ENCODE measurements around the gene HDAC4. TPM values are rescaled to one million over a fixed set of nuclear protein-coding genes. Genes with fewer than 3 reads are reported as not detected.

The HDAC4 gene
- total and polyA plus RNA-seq, 2 of the 8 experiments (the other 6 are each of a cell fraction or from before 2014, with no cell fraction given), result 15.4 to 31.5 TPM

GRCh38 chr2:239015218-239015900 lies 385.5 kb downstream of the HDAC4 start:
- H3K23ac ChIP-seq (ENCODE audit: insufficient read length), result no peak overlapping the region
- no peak overlapping the region for H3K4me2 ChIP-seq (ENCODE audit: insufficient read depth in 1 of 2, low read depth in 2 of 2, low read length in 2 of 2)
- no peaks in the 10 kb centered on the region for H3K79me2 ChIP-seq (ENCODE audit: control insufficient read depth in 1 of 2, insufficient read depth in 2 of 2, low read length in 2 of 2)
- H2AFZ ChIP-seq (ENCODE audit: low read length), result no peak overlapping the region
- H3K79me1 ChIP-seq (ENCODE audit: low read depth, low read length), result no peaks in the 10 kb centered on the region
- H3K27me3 ChIP-seq (replicated peaks in 1 of 4; ENCODE audit: control insufficient read depth in 3 of 4, extremely low read depth in 1 of 4, insufficient read depth in 3 of 4, low read length in 3 of 4), result no peaks in the 10 kb centered on the region
- H3K27ac ChIP-seq (ENCODE audit: low read depth, low read length), result no peak overlapping the region
- TF ChIP-seq CHD2 (IDR thresholded peaks at IDR 0.05; ENCODE audit: low read length) (no peak), TCF12 (IDR thresholded peaks at IDR 0.05; ENCODE audit: low read depth, low read length) (no peak), BCL11A (IDR thresholded peaks at IDR 0.05; ENCODE audit: low read depth in 2 of 2, low read length in 2 of 2) (no peak), GABPA (IDR thresholded peaks at IDR 0.05; ENCODE audit: borderline replicate concordance, insufficient read depth, low read length) (no peak), KDM4A (IDR thresholded peaks at IDR 0.05; ENCODE audit: low read depth, low read length, severe bottlenecking) (no peak), YY1 (IDR thresholded peaks at IDR 0.05; ENCODE audit: low read depth, low read length) (no peak), CEBPB (IDR thresholded peaks at IDR 0.05; ENCODE audit: low read depth, low read length) (no peak), RXRA (IDR thresholded peaks at IDR 0.05; ENCODE audit: insufficient read depth, low read depth, low read length) (no peak)
- H3K4me3 ChIP-seq (ENCODE audit: extremely low read depth in 1 of 4, insufficient read depth in 2 of 4, low read depth in 3 of 4, low read length in 4 of 4), result no peak overlapping the region
- H4K91ac ChIP-seq (replicated peaks; ENCODE audit: insufficient read length, low read length), result no peak overlapping the region
- no peak for FAIRE-seq
- 89% methylated on average over 20 of the region's 25 CpGs; no CpG with 5 or more reads in 1 of the 2 experiments for WGBS, 2 experiments (ENCODE audit: extremely low coverage in 1 of 2, insufficient coverage in 1 of 2, insufficient read length in 1 of 2, insufficient replicate concordance in 2 of 2, low coverage in 1 of 2, low lambda C conversion rate in 2 of 2, missing lambda C conversion rate in 1 of 2)
- no peak overlapping the region for H3K9ac ChIP-seq (replicated peaks in 1 of 4; ENCODE audit: extremely low read depth in 1 of 4, low read depth in 3 of 4, low read length in 3 of 4)
- POLR2A ChIA-PET (ENCODE audit: partially characterized antibody), result no interaction called here
- no peaks in the 10 kb centered on the region for H4K20me1 ChIP-seq (replicated peaks in 1 of 2; ENCODE audit: control insufficient read depth in 1 of 2, insufficient read depth in 2 of 2, low read length in 2 of 2)
- H2BK20ac ChIP-seq (ENCODE audit: low read length), result no peak overlapping the region
- H3K56ac ChIP-seq (replicated peaks; ENCODE audit: insufficient read length, low read depth, low read length), result no peak overlapping the region
- no peaks in the 10 kb centered on the region for H3K23me2 ChIP-seq (ENCODE audit: low read depth, low read length)
- CTCF ChIA-PET (ENCODE audit: partially characterized antibody), result no interaction called here
- no peak for DNase-seq (ENCODE audit: low read depth in 1 of 2, low spot score in 2 of 2)
- no peak overlapping the region for H3K14ac ChIP-seq (ENCODE audit: insufficient read length)
- no peak overlapping the region for H2BK5ac ChIP-seq (ENCODE audit: low read depth, low read length)
- H2BK15ac ChIP-seq (ENCODE audit: low read length), result no peak overlapping the region
- H3K18ac ChIP-seq (ENCODE audit: extremely low read depth, low read length), result no peak overlapping the region
- H3K4ac ChIP-seq (replicated peaks; ENCODE audit: insufficient read length, low read depth, low read length), result no peak overlapping the region
- no peak overlapping the region; the same call in 1 of the 2 replicates for H4K8ac ChIP-seq (ENCODE audit: extremely low read depth, insufficient read depth, low read length)
- no peak overlapping the region for H2BK120ac ChIP-seq (replicated peaks; ENCODE audit: low read depth, low read length)
- no peak overlapping the region for H2AK5ac ChIP-seq (ENCODE audit: low read depth, low read length)
- no peaks in the 10 kb centered on the region for H3K4me1 ChIP-seq (replicated peaks in 1 of 4; ENCODE audit: control insufficient read depth in 3 of 4, insufficient read depth in 4 of 4, low read length in 3 of 4)
- H2BK12ac ChIP-seq (ENCODE audit: low read depth, low read length), result no peak overlapping the region
- H4K5ac ChIP-seq (ENCODE audit: insufficient read length, low read depth, low read length), result no peak overlapping the region
- H3K36me3 ChIP-seq (ENCODE audit: control insufficient read depth in 2 of 4, insufficient read depth in 4 of 4, low read length in 3 of 4), result no peaks in the 10 kb centered on the region
- H3K9me3 ChIP-seq (ENCODE audit: insufficient read depth in 2 of 2, low read depth in 1 of 2, low read length in 1 of 2), result peaks cover 0 to 4% of the 10 kb centered on the region in 2 experiments; a peak in 1 of 4 replicates

Data from H1 (cell line).